ENCODE results near the gene ALG12.
A peak's percentile ranks its signal among the peaks of the same experiment; 100 is the strongest.

ALG12 gene

DNA sequence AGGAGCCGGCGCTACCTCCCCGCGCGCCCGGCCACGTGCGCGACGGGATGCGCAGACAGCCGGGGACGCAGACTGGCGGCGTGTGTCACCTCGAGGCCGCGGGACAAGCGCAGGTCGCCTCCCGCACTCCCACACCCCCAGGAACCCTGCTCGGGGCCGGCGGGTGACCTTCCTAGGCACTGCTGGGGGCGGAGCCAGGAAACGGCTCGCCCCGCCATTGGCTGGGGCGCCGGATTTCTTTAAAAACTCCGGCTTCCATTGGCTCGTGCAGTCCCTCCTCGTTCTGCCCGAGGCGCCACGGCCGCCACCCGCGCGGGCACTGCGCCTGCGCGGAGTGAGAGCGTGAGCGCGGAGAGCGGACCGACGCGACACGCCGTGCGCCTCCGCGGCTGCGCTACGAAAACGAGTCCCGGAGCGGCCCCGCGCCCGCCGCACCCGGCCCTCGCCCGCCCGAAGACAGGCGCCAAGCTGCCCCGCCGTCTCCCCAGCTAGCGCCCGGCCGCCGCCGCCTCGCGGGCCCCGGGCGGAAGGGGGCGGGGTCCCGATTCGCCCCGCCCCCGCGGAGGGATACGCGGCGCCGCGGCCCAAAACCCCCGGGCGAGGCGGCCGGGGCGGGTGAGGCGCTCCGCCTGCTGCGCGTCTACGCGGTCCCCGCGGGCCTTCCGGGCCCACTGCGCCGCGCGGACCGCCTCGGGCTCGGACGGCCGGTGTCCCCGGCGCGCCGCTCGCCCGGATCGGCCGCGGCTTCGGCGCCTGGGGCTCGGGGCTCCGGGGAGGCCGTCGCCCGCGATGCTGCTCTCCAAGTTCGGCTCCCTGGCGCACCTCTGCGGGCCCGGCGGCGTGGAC is 42.1 kb upstream of the ALG12 start, which contains the start of gene PIM3:
Gene PIM3 (plus strand): TSS at position 614 of the 846 bp plus-strand sequence. CDS start 176 bp downstream, at position 790.
- TF ChIP-seq CTCF (IDR thresholded peaks at IDR 0.05; ENCODE audit: borderline replicate concordance, insufficient read depth, low read depth, low read length), result no peak
- peak within 1 kb of the TSS; percentile 94 for H3K4me3 ChIP-seq (ENCODE audit: low read depth, low read length)

DNA sequence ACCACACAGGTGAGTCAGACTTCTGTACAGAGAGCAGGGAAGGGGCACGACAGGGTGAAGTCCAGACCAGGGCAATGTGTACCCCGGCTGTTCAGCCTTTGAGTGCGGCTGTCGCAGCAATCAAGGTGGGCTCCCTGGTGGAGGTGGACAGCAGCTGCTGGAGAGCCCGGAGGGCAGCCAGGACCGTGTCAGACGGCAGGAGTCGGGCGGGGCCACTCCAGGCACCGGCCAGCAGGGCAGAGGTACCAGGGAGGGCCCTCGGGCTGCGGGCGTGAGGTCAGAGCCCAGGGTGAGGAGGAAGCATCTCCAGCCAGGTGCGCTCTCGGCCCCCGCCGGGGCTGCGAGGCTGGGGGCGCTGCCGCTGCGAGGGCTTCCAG is 41.5 kb upstream of the ALG12 start:
- peak overlapping the region; percentile 94 for H3K4me3 ChIP-seq (ENCODE audit: low read depth, low read length)
- 0 out of 2 replicates have a peak, but pooled peaks have one; percentile 3 for TF ChIP-seq CTCF (IDR thresholded peaks at IDR 0.05; ENCODE audit: borderline replicate concordance, insufficient read depth, low read depth, low read length)

DNA sequence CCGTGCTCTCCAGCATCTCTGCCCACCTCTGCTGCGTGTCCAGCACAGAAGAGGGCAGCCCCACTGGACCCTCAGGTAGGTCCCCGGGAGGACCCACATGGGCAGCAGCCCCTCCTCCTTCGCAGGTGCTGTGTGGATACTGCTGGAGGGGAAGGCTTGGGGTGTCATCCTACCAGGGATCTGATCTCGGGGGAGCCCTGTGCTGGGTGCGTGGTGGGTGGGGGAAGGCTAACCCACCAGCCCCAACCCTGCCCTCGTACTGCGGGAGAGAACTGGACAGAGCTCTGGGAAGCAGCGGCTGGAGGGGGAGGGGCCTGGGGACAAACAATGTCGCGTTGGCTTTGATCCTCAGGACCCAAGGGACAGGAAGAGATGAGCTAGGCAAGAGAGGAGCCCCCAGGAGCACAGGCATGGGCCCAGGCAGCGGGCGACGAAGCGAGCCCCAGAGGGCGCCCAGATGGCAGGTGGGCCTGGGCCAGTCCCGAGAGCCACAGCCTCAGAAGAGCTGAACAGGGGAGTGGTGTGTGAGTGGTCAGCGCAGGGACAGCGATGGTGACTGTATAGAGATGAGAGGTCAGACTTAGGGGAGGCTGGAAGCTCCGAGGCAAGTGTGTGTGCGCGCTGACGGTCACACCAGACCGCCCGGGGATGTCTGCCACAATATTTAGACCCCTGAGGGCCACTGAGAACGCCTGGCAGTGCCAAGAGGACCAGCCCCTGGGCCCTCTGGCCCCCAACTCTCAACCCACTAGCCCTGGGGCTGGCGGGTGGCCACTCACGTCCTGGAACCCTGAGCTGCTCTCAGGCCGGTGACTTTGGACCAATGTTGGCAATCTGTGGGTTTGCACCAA is 40.9 kb upstream of the ALG12 start:
- H3K4me3 ChIP-seq (ENCODE audit: low read depth, low read length), result no peak overlapping the region
- no peak for TF ChIP-seq CTCF (IDR thresholded peaks at IDR 0.05; ENCODE audit: borderline replicate concordance, insufficient read depth, low read depth, low read length)

DNA sequence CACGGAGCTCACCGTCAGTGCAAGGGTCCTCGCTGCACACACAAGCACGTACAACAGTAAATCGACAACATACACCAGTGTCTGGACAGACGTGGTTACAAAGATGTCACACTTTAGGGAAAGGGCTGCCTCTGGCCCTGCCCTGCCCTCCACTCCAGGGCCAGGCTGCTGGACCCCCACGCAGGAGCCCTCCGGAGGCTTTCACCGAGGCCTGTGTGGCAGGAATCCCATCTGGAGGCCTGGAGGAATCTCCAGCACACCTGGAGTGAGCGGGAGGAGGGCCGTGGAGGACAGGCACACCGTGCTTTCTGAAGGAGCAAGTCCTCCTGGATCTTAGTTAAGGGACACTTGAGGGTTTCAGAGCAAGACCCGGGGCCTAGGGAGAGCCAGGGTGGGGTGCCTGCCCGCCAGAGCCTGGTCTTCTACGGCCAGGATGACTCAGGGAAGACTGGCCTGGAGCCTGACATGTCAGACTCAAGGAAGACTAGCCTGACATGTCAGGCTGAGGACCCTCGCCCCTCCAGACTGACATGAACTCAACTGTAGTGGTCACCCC is 40.2 kb upstream of the ALG12 start:
- no peak overlapping the region for H3K4me3 ChIP-seq (ENCODE audit: low read depth, low read length)
- TF ChIP-seq CTCF (IDR thresholded peaks at IDR 0.05; ENCODE audit: borderline replicate concordance, insufficient read depth, low read depth, low read length), result no peak

DNA sequence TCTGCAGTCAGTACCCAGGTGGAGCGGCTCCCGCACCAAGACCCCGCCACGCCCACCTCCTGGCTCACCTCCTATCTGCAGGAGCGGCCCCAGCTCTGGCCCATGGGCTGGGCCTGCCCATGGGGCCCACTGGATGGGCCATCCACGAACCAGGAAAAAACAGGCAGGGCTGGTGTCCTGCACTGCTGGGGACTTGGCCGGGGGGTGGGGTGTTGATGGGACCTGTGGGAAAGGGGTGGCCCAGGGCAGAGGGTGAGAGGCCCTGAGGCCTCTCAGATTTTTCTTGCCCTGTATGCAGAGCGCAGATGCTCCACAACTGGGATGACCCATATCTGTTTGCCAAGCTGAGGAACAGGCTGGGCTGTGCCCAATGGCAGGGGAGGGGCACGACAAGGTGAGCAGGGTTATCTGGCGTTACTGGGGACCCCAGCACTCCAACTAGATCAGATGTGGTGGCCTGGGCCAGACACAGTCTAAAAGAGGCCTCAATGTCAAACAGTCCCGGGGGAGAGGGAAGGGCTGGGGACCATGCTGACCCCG is 39.7 kb upstream of the ALG12 start:
- H3K4me3 ChIP-seq (ENCODE audit: low read depth, low read length), result no peak overlapping the region
- TF ChIP-seq CTCF (IDR thresholded peaks at IDR 0.05; ENCODE audit: borderline replicate concordance, insufficient read depth, low read depth, low read length), result no peak

DNA sequence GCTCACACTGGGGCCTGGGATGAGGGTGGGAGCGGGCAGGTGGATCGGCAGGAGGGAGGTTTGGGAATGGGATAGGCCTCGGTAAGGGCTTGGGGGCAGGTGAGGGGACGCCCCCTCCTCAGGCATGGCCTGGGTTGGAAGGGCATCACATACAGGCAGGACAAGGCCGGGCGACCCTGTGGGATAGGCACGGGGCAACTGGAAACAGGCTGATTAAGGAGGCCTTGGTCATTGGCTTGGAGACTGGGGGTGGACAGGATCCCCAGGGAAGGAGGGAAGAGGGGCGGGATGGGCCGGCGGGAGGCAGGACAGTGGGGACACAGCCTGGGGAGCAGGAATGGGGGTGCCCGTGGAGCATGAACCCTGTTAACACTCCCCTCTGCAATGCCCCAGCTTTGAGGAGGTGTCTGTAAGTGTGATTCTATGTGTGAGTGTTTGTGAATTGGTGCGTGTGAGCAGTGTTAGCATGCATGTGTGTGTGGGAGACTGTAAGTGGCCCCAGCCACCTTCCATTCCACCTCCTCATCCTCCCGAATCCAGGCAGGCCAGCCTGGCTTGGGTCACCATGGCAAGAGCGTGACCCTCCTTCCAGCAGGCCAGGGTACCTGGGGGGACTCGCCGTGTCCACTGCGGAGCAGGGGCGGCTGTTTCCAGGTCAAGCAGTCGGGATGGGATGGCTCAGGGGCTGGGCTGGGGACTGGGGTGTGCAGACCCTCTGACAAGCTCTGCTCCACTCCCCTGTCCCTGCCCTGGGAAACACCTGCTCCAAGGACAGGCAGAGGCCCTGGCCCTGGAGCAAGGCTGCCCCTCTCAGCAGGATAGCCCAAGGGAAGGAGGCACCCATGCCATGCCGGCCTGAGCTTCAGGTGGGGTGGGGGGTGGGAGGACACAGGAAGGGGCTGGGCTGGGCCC is 38.9 kb upstream of the ALG12 start:
- no peak for TF ChIP-seq CTCF (IDR thresholded peaks at IDR 0.05; ENCODE audit: borderline replicate concordance, insufficient read depth, low read depth, low read length)
- H3K4me3 ChIP-seq (ENCODE audit: low read depth, low read length), result no peak overlapping the region

All from GM12875 (cell line).